Thyroid gland (tissue), 4 donors: ENCODE measurements around the gene IL2.

Experiments used
- CTCF ChIP-seq, 6 experiments: fragments of 200-600 bp in 3 of 6; fragments of 450-650 bp in 3 of 6; sonication (generic) in 3 of 6; IDR thresholded peaks; one replicate each; pipeline ENCODE4 v1.5.1; 2016 to 2019; ENCODE audit warnings: antibody characterized with exemption in 6 of 6, mild to moderate bottlenecking in 2 of 6, inconsistent platforms in 1 of 6, moderate library complexity in 1 of 6
- POLR2A ChIP-seq, 2 donors: fragments of 450-650 bp; IDR thresholded peaks; one replicate each; pipeline ENCODE4 v1.6.1; 2017; ENCODE audit warnings: antibody characterized with exemption in 2 of 2, mild to moderate bottlenecking in 2 of 2, moderate library complexity in 1 of 2

GRCh38 chr4:122431351-122431750, 25.2 kb downstream of the IL2 start:
- TF ChIP-seq CTCF (IDR thresholded peaks at IDR 0.05) (no peak), POLR2A (IDR thresholded peaks at IDR 0.05) (no peak)
